Measurements from ENCODE around the gene ATN1.

ATN1 gene

GRCh38 chr12:6959805-6960592, 32.2 kb downstream of the ATN1 start:
- DNase-seq: no peak

GRCh38 chr12:6960593-6961277, 33.0 kb downstream of the ATN1 start:
- no peak for DNase-seq

GRCh38 chr12:6961278-6961694, 33.5 kb downstream of the ATN1 start:
- peak; percentile 14 for DNase-seq

- DNase-seq: peak; percentile 76
These were observed 34.0 kb downstream of the ATN1 start for GRCh38 chr12:6961695-6962284.

DNA sequence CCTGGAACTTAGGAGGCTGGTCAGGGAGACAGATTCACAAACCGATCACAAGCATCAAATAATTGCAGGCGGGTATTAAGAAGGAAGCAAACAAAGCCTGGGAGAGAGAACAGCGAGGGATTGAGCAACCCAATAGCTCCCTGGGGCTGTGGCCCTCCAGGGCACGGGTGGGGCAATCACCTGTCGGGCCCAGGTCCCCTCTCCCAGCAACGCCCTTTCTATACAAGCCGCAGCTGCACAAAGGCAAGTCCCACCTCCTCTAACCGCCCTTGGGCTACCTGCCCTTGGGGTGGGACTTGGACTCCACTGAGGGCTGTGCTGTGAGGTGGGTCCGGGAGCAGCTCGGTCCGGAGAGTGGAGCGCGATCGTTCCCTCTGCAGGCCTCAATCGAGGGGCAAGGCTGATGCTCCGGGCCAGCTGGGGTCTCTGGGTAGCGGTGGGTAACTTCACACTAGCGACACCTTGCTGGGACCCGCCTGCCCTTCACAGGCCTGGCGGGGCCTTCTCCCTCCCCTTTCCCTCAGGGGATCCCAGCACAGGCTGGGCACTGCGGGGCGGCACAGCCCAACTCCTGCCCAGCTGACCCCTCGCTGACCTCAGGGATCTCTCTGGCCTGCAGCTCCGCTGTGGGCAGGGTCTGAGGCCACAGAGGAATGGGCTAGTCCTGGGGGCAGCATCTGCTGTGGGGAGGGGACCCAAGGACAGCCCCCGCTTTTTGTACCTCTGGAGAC, 34.7 kb downstream of the ATN1 start:
- no peak for DNase-seq

DNA sequence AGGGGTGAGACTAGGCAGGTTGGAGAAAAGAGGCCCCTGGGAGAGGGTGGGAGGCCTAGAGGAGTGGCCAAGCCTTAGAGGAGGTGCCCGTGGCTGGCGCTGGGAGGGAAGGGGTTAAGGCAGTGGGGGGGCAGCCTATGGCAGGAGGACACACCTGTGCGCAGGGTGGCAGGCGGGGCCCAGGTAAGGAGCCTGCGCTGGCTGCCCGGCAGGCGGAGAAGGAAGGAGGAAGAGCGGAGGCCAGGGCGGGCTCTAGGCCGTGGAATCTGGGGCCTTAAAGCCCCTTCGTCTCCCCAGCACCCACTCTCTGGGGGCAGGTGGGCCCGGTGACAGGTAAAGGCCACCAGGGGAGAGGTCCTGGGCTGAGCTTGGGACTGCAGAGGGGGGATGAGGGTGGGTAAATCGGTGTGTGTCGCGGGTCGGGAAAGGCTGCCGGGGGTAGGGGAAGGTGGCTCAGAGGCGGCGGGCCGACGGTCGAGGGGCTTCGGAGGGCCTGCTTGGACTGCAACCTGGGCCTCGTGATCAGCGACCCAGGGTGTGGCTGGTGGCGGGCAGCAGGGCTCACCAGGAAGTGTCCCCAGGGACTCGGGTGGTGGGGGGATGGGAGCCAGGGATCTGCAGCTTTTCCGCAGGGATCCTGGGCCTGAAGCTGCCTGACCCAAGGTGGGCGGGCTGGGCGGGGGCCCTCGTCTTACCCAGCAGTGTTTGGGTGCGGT, 35.4 kb downstream of the ATN1 start:
- DNase-seq: peak; percentile 61

GRCh38 chr12:6963791-6964413, 36.1 kb downstream of the ATN1 start:
- DNase-seq: peak; percentile 64

- no peak for DNase-seq
These were observed 36.9 kb downstream of the ATN1 start for GRCh38 chr12:6964605-6965025.

DNA sequence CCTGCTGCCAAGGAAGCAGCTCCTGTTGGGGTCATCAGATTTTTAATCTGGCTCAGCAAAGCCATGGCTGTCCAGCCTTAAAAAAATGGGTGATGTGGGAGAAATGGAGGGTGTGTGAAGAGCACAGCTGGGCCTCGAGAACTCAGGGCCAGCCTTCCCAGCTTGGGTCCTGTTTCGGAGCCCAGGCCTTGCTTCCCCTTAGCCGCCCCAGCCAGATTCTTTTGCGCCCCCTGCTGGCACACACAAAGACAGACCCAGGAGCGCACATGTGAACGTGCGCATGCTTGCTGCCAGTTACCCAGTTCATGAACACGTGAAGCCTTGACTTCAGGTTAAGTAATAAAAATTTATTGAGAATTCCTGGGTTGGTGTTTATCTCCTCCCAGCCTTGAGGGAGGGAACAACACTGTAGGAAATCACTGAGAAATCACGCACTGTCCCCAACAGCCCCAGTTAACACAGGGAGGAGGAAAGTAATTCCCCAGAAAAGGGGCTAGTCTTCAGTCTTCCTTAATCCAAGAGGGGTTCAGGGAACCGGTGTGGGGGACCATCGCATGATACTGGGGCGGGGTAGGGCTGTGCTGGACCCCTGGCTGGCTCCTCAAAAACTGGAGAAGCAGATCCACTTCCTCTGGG, 37.4 kb downstream of the ATN1 start:
- peak; percentile 62 for DNase-seq

- no peak for DNase-seq
These were observed 38.0 kb downstream of the ATN1 start for GRCh38 chr12:6965714-6966113.

GRCh38 chr12:6966351-6966750, 38.6 kb downstream of the ATN1 start:
- no peak for DNase-seq

DNA sequence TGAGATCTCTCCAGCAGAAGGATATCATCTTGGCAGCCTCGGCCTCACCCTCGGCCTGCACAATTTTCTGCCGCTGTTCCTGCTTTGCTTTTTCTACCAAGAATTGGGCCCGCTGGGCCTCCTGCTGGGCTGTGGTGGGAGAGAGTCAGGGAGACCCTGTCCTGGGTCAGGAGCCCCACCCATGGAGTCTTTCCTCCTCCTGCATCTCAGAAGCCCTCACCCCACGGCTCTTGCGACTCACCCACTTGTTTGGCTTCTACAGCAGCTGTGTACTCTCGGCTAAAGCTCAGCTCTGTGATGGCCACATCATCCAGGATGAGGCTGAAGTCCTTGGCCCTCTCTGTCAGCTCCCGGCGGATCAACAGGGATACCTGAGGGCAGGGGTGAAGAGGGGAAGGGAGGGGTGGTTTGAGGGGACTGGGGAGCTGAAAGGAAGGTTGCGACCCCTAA, 39.9 kb downstream of the ATN1 start:
- no peak for DNase-seq

DNA sequence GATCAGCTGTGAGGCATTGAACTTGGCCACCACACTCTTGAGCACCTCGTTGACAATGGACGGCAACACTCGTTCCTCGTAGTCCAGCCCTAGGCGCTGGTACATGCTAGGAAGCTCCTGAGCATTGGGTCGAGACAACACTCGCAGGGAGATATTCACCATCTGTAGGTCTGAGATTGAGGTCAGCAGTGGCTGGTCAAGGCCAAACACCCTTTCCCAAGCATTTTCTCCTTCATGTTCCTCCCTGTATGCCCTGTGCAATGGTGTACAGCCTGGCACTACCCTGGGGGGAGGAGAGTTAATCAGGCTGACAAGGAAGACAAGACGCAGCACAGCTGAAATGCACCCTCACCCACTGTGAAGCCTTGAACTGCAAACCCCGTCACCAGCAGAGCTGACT, 40.7 kb downstream of the ATN1 start:
- no peak for DNase-seq

DNA sequence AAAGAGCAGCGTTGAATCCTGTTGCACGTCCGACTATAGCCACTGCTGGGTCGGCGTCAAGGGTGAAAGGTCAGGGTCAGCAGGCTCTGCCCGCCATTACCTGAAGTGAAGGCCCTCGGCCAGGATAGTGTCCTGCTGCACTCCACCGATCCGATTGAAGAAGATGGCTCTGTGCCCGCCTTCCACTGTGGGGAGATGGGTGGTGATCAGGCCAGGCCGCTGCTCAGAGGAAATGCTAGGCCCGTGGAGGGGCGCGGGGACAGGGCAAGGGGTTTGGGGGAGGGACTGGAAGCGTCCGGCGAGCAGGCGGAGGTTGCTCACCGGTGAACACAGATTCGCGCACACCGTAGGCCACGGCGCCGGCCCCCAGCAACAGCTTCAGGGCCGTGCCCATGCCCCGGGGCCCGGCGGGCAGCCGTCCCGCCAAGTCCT, 42.4 kb downstream of the ATN1 start:
- DNase-seq: no peak

DNA sequence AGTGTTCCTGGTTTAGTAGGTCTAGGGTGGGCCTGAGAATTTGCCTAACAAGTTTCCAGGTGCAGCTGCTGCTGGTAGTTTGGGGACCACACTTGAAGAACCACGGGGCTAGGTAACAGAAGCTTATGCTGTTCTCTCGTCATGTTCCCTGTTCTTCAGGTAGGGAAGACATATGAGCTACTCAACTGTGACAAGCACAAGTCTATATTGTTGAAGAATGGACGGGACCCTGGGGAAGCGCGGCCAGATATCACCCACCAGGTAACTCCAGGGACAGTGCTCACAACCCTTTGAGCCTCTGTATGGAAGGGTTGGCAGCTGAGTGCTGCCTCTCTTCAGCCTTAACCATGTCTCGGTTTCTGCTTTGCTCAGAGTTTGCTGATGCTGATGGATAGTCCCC, 46.4 kb downstream of the ATN1 start:
- DNase-seq: no peak

DNA sequence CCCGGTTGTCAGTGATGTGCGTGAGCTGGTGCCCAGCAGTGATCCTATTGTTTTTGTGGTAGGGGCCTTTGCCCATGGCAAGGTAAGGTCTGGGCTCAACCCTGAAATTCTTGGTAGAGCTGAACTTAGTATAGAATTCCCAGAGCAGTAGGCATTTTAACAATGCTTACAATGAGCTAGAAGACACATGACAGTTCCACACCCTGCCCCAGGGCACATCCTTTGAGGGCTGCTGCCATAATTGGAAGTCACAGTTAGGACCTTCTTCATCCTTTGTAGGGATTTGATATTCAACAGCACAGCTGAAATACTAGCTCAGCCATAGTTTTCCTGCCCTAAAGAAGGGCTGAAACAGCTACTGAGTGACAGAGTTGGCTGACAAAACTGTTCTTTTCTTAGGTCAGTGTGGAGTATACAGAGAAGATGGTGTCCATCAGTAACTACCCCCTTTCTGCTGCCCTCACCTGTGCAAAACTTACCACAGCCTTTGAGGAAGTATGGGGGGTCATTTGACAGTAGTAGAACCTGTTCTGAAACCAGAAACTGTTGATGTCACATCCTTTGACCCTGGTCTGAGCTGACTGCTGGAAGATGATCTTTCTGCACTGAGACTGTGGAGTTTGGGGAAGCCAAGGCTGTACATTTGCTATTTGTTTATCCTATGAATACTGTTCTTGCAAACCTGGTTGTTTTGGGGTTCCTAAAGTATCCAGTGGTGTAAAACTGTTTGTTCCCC, 47.7 kb downstream of the ATN1 start:
- no peak for DNase-seq

DNA sequence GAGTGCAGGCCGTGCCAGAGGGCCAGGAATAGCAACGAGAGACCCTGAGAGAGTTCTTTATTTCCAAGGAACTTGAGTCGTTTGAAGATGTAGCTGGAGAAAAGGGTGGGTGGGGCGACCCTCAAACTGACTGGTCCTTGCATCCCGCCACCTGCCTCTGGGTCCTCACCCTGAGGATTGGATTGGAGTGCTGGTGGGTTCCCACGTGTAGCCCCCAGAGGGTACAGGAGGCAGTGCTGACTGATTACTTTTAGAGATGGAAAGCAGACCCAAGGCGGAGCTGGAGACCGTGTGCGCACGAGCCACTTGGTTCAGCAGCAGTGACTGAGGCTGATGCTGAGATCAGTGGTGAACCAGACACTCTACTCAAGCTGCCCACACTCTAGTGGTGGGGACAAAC, 49.9 kb downstream of the ATN1 start:
- no peak for DNase-seq

DNA sequence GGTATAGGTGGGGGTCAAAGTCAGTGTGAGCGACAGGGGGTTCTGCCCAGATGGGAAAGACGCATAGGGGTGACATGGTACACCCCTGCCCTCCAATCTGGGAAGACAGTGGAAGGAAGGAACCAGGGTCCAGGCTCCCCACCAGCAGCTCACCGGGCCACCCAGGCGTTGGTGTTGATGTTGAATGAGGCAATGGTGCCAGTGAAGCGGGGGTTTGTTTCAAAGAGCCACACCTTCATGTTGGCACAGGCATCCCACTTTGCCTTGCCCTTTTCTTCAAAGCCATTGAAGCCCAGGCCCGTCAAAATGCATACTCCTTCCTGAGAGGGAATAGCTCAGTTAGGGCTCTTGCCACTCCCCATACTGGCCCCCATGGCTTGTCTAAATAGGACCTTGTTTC, 50.4 kb downstream of the ATN1 start:
- DNase-seq: no peak

DNA sequence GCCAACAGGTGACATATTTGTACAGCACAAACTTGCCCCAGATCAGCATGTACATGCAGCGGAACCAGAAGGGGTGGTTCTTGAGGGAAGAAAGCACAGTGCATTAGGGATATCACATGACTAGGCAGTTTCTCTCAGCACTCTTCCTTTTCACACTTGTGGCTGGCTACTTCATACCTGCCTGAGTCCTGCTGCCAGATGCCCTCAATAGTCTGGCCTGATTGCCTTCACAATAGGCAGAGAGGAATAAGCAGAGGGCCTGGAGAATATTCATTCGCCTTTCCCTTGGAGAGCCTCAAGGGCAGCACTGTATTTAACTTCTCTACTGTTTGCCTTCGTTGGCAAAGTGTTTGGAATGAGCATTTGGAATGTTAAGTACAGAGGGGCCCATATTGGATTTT, 50.9 kb downstream of the ATN1 start:
- DNase-seq: no peak

GRCh38 chr12:6979021-6979420, 51.3 kb downstream of the ATN1 start:
- DNase-seq: no peak

DNA sequence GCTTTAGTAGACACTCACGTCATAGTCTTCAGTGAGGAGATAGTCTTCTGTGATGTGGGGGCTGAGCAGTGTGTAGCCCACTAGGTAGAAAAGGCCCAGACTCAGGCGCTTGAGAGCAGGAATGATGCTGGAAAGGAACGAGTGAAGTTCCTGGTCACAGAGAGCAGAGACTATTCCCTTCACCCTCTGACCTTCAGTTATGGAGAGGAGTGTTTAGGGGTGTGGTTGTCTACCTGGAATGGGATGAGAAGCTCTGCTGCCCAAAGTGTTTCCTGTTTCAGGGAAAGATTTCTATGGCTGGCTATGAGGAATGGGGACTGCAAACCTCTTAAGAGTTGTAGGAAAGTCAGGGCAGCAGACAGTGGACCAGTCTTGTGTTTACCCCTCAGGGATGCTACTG, 51.7 kb downstream of the ATN1 start:
- no peak for DNase-seq
